HEK293T (cell line): ENCODE data around the gene FBXL17.

Experiments
- BHLHE40 ChIP-seq: fragments of 450-650 bp; IDR thresholded peaks from 2 replicates; pipeline ENCODE4 v1.6.1; 2016; ENCODE audit warnings: mild to moderate bottlenecking, moderate library complexity, borderline replicate concordance
- ELF4 ChIP-seq: fragments of 450-650 bp; IDR thresholded peaks from 2 replicates; pipeline ENCODE4 v1.6.1; 2017; ENCODE audit warnings: antibody characterized with exemption
- FOXA1 ChIP-seq: fragments of 450-650 bp; IDR thresholded peaks from 2 replicates; pipeline ENCODE4 v1.6.1; 2016; ENCODE audit warnings: mild to moderate bottlenecking
- FOXK2 ChIP-seq: fragments of 450-650 bp; IDR thresholded peaks from 2 replicates; pipeline ENCODE4 v1.6.1; 2016; ENCODE audit warnings: mild to moderate bottlenecking
- FOXM1 ChIP-seq: fragments of 450-650 bp; IDR thresholded peaks from 2 replicates; pipeline ENCODE4 v1.6.1; 2017; ENCODE audit warnings: mild to moderate bottlenecking, borderline replicate concordance
- HDGF ChIP-seq: fragments of 450-650 bp; IDR thresholded peaks from 2 replicates; pipeline ENCODE4 v1.6.1; 2017; ENCODE audit warnings: antibody characterized with exemption, borderline replicate concordance
- L3MBTL2 ChIP-seq: fragments of 450-650 bp; conservative IDR thresholded peaks from 2 replicates; pipeline ENCODE4 v1.6.1; 2016; ENCODE audit warnings: mild to moderate bottlenecking
- LEF1 ChIP-seq: fragments of 450-650 bp; IDR thresholded peaks from 2 replicates; pipeline ENCODE4 v1.6.1; 2017; ENCODE audit warnings: mild to moderate bottlenecking, borderline replicate concordance
- NFRKB ChIP-seq: fragments of 450-650 bp; IDR thresholded peaks from 2 replicates; pipeline ENCODE4 v1.6.1; 2016; ENCODE audit warnings: mild to moderate bottlenecking, moderate library complexity
- SP1 ChIP-seq: fragments of 450-650 bp; IDR thresholded peaks from 2 replicates; pipeline ENCODE4 v1.6.1; 2017
- SUZ12 ChIP-seq: fragments of 450-650 bp; IDR thresholded peaks from 2 replicates; pipeline ENCODE4 v1.6.1; 2016; ENCODE audit warnings: mild to moderate bottlenecking
- TARDBP ChIP-seq: fragments of 450-650 bp; IDR thresholded peaks from 2 replicates; pipeline ENCODE4 v1.6.1; 2016
- ZNF384 ChIP-seq: fragments of 450-650 bp; IDR thresholded peaks from 2 replicates; pipeline ENCODE4 v1.6.1; 2016
- TF ChIP-seq, protein P1 (sequence below): fragments of 450-650 bp; IDR thresholded peaks from 2 replicates; pipeline ENCODE4 v1.6.1; 2016

DNA sequence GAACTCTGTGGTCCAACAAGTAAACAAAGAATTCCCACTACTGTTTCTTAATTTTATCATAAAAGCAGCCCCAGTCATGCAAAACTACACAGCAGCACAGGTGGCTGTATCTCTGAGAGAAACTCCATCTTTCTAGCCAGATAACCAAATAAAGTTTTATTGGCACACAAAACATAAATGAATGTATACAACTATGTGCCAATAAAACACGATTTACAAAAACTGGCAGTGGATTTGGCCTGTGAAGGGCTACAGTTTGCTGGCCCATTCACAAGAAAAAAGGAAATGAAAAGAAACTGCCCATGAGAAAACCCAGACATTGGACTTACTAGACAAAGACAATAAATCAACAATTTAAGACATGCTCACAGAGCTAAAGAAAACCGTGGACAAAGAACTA is 10.6 kb downstream of the FBXL17 start:
- TF ChIP-seq, protein P1, sequence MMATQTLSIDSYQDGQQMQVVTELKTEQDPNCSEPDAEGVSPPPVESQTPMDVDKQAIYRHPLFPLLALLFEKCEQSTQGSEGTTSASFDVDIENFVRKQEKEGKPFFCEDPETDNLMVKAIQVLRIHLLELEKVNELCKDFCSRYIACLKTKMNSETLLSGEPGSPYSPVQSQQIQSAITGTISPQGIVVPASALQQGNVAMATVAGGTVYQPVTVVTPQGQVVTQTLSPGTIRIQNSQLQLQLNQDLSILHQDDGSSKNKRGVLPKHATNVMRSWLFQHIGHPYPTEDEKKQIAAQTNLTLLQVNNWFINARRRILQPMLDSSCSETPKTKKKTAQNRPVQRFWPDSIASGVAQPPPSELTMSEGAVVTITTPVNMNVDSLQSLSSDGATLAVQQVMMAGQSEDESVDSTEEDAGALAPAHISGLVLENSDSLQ: no peak
- TF ChIP-seq TARDBP: no peak
- TF ChIP-seq NFRKB: no peak
- no peak for TF ChIP-seq SUZ12
- no peak for TF ChIP-seq LEF1
- TF ChIP-seq SP1: no peak
- TF ChIP-seq FOXK2: no peak
- no peak for TF ChIP-seq BHLHE40
- TF ChIP-seq FOXM1: no peak
- no peak for TF ChIP-seq FOXA1
- no peak for TF ChIP-seq ZNF384
- TF ChIP-seq ELF4: no peak
- no peak for TF ChIP-seq HDGF
- no peak for TF ChIP-seq L3MBTL2
